HEK293 (cell line): ENCODE data around the gene RIPPLY2.

Source experiments
- CTCF ChIA-PET: fragments of 350-600 bp; formaldehyde crosslinking; extraction: SDS; loops from one replicate; lab custom pipeline; 2021; ENCODE audit warnings: antibody characterized with exemption; lab: Yijun Ruan, JAX
- POLR2A ChIA-PET: fragments of 300-600 bp; formaldehyde crosslinking; extraction: SDS; loops from one replicate; lab custom pipeline; 2020; ENCODE audit warnings: antibody characterized with exemption, inconsistent platforms; lab: Yijun Ruan, JAX
- H3K27ac ChIP-seq: fragments of 200-500 bp; sonication (Bioruptor generic); 2 replicates; pipeline ENCODE4 v1.5.1; 2014; ENCODE audit warnings: low read depth, low read length, control low read depth, inconsistent platforms; ENCODE audit errors: extremely low read depth
- H3K36me3 ChIP-seq, 2 experiments: fragments of 200-500 bp in 1 of 2; sonication (Bioruptor generic) in 1 of 2; 1 replicate in 1 of 2; 2 replicates in 1 of 2; pipeline ENCODE4 v1.5.1; 2014 to 2017; ENCODE audit warnings: inconsistent platforms in 2 of 2, low read length in 2 of 2; ENCODE audit not compliant: control insufficient read depth in 2 of 2, insufficient read depth in 1 of 2
- H3K4me1 ChIP-seq: fragments of 200-500 bp; sonication (Bioruptor generic); 2 replicates; pipeline ENCODE4 v1.5.1; 2014; ENCODE audit warnings: mild to moderate bottlenecking, low read length, inconsistent platforms; ENCODE audit not compliant: control insufficient read depth, insufficient read depth
- H3K4me3 ChIP-seq: 2 replicates; pipeline ENCODE4 v1.5.1; 2011; ENCODE audit warnings: low read depth, mild to moderate bottlenecking, control low read depth, low read length, moderate library complexity
- H3K9me3 ChIP-seq: fragments of 200-500 bp; sonication (Bioruptor generic); 2 replicates; pipeline ENCODE4 v1.5.1; 2014; ENCODE audit warnings: low read depth, low read length, inconsistent platforms; ENCODE audit not compliant: control insufficient read depth, insufficient read depth
- HIC1 ChIP-seq: fragments of 450-650 bp; formaldehyde crosslinking; IDR thresholded peaks from 2 replicates; pipeline ENCODE4 v1.5.1; 2016; ENCODE audit warnings: missing biosample characterization, missing genetic modification characterization
- HOXC10 ChIP-seq: sonication (generic); formaldehyde crosslinking; IDR thresholded peaks from 2 replicates; pipeline ENCODE4 v1.8.1; 2023; ENCODE audit warnings: mild to moderate bottlenecking, missing genetic modification reagents
- IKZF3 ChIP-seq: fragments of 450-650 bp; IDR thresholded peaks from 2 replicates; pipeline ENCODE4 v1.5.0; 2018; ENCODE audit warnings: missing biosample characterization, mild to moderate bottlenecking, missing genetic modification characterization, moderate library complexity
- KLF16 ChIP-seq: fragments of 450-650 bp; formaldehyde crosslinking; IDR thresholded peaks from 2 replicates; pipeline ENCODE4 v1.5.1; 2017; ENCODE audit warnings: missing biosample characterization, missing genetic modification characterization
- PRDM4 ChIP-seq: fragments of 450-650 bp; formaldehyde crosslinking; IDR thresholded peaks from 2 replicates; pipeline ENCODE4 v1.5.1; 2017; ENCODE audit warnings: missing biosample characterization, missing genetic modification characterization
- SALL2 ChIP-seq: fragments of 450-650 bp; formaldehyde crosslinking; IDR thresholded peaks from 2 replicates; pipeline ENCODE4 v1.5.0; 2017; ENCODE audit warnings: missing biosample characterization, mild to moderate bottlenecking, missing genetic modification characterization, borderline replicate concordance
- WT1 ChIP-seq: fragments of 450-650 bp; formaldehyde crosslinking; IDR thresholded peaks from 2 replicates; pipeline ENCODE4 v1.5.1; 2016; ENCODE audit warnings: missing biosample characterization, missing genetic modification characterization
- ZFP69B ChIP-seq: fragments of 450-650 bp; formaldehyde crosslinking; IDR thresholded peaks from 2 replicates; pipeline ENCODE4 v1.5.1; 2016; ENCODE audit warnings: missing biosample characterization, missing genetic modification characterization
- ZNF146 ChIP-seq: fragments of 450-650 bp; formaldehyde crosslinking; IDR thresholded peaks from 2 replicates; pipeline ENCODE4 v1.5.1; 2016; ENCODE audit warnings: missing biosample characterization, missing genetic modification characterization
- ZNF211 ChIP-seq: fragments of 450-650 bp; formaldehyde crosslinking; IDR thresholded peaks from 2 replicates; pipeline ENCODE4 v1.5.1; 2016; ENCODE audit warnings: low read depth, missing biosample characterization, missing genetic modification characterization
- ZNF239 ChIP-seq: fragments of 450-650 bp; formaldehyde crosslinking; IDR thresholded peaks from 2 replicates; pipeline ENCODE4 v1.5.1; 2016; ENCODE audit warnings: missing biosample characterization, missing genetic modification characterization
- ZNF266 ChIP-seq: fragments of 450-650 bp; formaldehyde crosslinking; IDR thresholded peaks from 2 replicates; pipeline ENCODE4 v1.5.1; 2016; ENCODE audit warnings: missing biosample characterization, missing genetic modification characterization, low read depth
- ZNF398 ChIP-seq: fragments of 450-650 bp; formaldehyde crosslinking; IDR thresholded peaks from 2 replicates; pipeline ENCODE4 v1.5.1; 2017; ENCODE audit warnings: missing biosample characterization, missing genetic modification characterization
- ZNF514 ChIP-seq: fragments of 450-650 bp; formaldehyde crosslinking; IDR thresholded peaks from 2 replicates; pipeline ENCODE4 v1.5.1; 2016; ENCODE audit warnings: missing biosample characterization, missing genetic modification characterization
- ZNF529 ChIP-seq: fragments of 450-650 bp; formaldehyde crosslinking; IDR thresholded peaks from 2 replicates; pipeline ENCODE4 v1.5.1; 2017; ENCODE audit warnings: missing genetic modification characterization, missing biosample characterization; ENCODE audit not compliant: insufficient replicate concordance
- ZNF585B ChIP-seq: fragments of 450-650 bp; formaldehyde crosslinking; IDR thresholded peaks from 2 replicates; pipeline ENCODE4 v1.5.1; 2016; ENCODE audit warnings: missing biosample characterization, missing genetic modification characterization
- ZNF629 ChIP-seq: fragments of 450-650 bp; formaldehyde crosslinking; IDR thresholded peaks from 2 replicates; pipeline ENCODE4 v1.5.1; 2017; ENCODE audit warnings: missing biosample characterization, missing genetic modification characterization
- ZNF704 ChIP-seq: fragments of 450-650 bp; formaldehyde crosslinking; IDR thresholded peaks from 2 replicates; pipeline ENCODE4 v1.5.1; 2016; ENCODE audit warnings: missing biosample characterization, missing genetic modification characterization
- ZNF768 ChIP-seq: fragments of 450-650 bp; formaldehyde crosslinking; IDR thresholded peaks from 2 replicates; pipeline ENCODE4 v1.5.1; 2018; ENCODE audit warnings: missing biosample characterization, mild to moderate bottlenecking, missing genetic modification characterization
- ZNF785 ChIP-seq: fragments of 450-650 bp; formaldehyde crosslinking; IDR thresholded peaks from 2 replicates; pipeline ENCODE4 v1.5.1; 2016; ENCODE audit warnings: missing biosample characterization, missing genetic modification characterization
- ZSCAN23 ChIP-seq: fragments of 450-650 bp; formaldehyde crosslinking; IDR thresholded peaks from 2 replicates; pipeline ENCODE4 v1.5.1; 2016; ENCODE audit warnings: missing biosample characterization, missing genetic modification characterization
- ZSCAN4 ChIP-seq: fragments of 450-650 bp; formaldehyde crosslinking; IDR thresholded peaks from 2 replicates; pipeline ENCODE4 v1.5.1; 2017; ENCODE audit warnings: missing biosample characterization, missing genetic modification characterization

The RIPPLY2 gene

GRCh38 chr6:83808926-83809325 is 44.2 kb upstream of the RIPPLY2 start:
- H3K4me3 ChIP-seq, result no peak overlapping the region
- H3K27ac ChIP-seq, result no peak overlapping the region
- POLR2A ChIA-PET, result no interaction called here
- H3K36me3 ChIP-seq, result no peaks in the 10 kb centered on the region
- TF ChIP-seq SALL2 (tag by site-specific recombination) (no peak), ZFP69B (tag by site-specific recombination) (no peak), PRDM4 (tag by site-specific recombination) (no peak), ZNF398 (tag by site-specific recombination) (no peak), ZNF585B (no peak), HOXC10 (CRISPR knock-in tag) (no peak), IKZF3 (no peak), ZNF785 (no peak)
- TF ChIP-seq, all 188 proteins: peak for 0
- CTCF ChIA-PET, result no interaction called here
- H3K9me3 ChIP-seq, result no peaks in the 10 kb centered on the region
- no peaks in the 10 kb centered on the region for H3K4me1 ChIP-seq

GRCh38 chr6:83812595-83812994 is 40.6 kb upstream of the RIPPLY2 start:
- Histone ChIP-seq H3K4me1 (peaks cover 5% of the 10 kb centered on the region; the same call in 1 of the 2 replicates), H3K36me3 (no peaks in the 10 kb centered on the region), H3K27ac (no peak overlapping the region), H3K4me3 (no peak overlapping the region), H3K9me3 (no peaks in the 10 kb centered on the region)
- POLR2A ChIA-PET, result no interaction called here
- TF ChIP-seq ZNF239 (tag by site-specific recombination) (no peak), ZNF768 (peak; percentile 42; the same call in 1 of the 2 replicates), ZSCAN4 (tag by site-specific recombination) (no peak)
- TF ChIP-seq, all 188 proteins: peak for 1
- CTCF ChIA-PET, result interaction anchor here (0.6 to 1.2 kb wide), 3 partner anchors 8 to 198 kb away, joined by 4 to 5 read pairs (median 4); no protein-coding TSS in a partner anchor

GRCh38 chr6:83815631-83816272 is 37.4 kb upstream of the RIPPLY2 start:
- POLR2A ChIA-PET, result interaction anchor here (0.6 kb wide), 1 partner anchor 260 kb away, joined by 3 read pairs; no protein-coding TSS in a partner anchor
- Histone ChIP-seq H3K9me3 (no peaks in the 10 kb centered on the region), H3K27ac (no peak overlapping the region), H3K4me1 (peaks cover 5% of the 10 kb centered on the region; the same call in 1 of the 2 replicates), H3K36me3 (no peaks in the 10 kb centered on the region), H3K4me3 (no peak overlapping the region)
- CTCF ChIA-PET, result interaction anchor here (2.3 kb wide), 1 partner anchor 44 kb away, joined by 5 read pairs; the partner anchor contains the start of gene CYB5R4
- TF ChIP-seq ZNF629 (tag by site-specific recombination), result peak; percentile 91
- TF ChIP-seq ZSCAN23 (tag by site-specific recombination), result 0 out of 2 replicates have a peak, but pooled peaks have one; percentile 58
- peak; percentile 58 for TF ChIP-seq WT1 (tag by site-specific recombination)
- no peak for TF ChIP-seq ZNF529 (tag by site-specific recombination)
- TF ChIP-seq HIC1 (tag by site-specific recombination), result peak; percentile 82
- no peak for TF ChIP-seq ZNF146 (tag by site-specific recombination)
- no peak for TF ChIP-seq ZNF266
- TF ChIP-seq ZNF704, result no peak
- no peak for TF ChIP-seq ZNF514 (tag by site-specific recombination)
- TF ChIP-seq ZNF585B, result no peak
- no peak for TF ChIP-seq ZNF211 (tag by site-specific recombination)
- TF ChIP-seq KLF16, result no peak
